ENCODE results near the gene INTS2.
"Not testable (repeated sequence)": the region's sequence is repeated elsewhere in the genome, so short reads cannot be mapped to it uniquely, and the experiment has no call there.

DNA sequence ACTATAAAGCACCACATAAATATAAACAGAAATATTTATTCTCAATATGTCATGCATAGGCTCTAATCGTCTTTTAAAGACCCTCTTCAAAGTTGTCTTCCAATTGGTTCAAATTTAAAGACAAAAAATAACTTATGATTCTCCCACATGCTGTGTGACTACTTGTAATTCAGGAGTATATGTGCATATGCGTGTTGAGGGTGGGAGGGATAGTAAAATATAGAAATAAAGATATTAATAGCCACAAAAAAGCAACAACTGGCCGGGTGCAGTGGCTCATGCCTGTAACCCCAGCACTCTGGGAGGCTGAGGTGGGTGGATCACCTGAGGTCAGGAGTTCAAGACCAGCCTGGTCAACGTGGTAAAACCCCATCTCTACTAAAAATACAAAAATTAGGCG lies 33.5 kb downstream of the INTS2 start:
- TF ChIP-seq, protein P1, sequence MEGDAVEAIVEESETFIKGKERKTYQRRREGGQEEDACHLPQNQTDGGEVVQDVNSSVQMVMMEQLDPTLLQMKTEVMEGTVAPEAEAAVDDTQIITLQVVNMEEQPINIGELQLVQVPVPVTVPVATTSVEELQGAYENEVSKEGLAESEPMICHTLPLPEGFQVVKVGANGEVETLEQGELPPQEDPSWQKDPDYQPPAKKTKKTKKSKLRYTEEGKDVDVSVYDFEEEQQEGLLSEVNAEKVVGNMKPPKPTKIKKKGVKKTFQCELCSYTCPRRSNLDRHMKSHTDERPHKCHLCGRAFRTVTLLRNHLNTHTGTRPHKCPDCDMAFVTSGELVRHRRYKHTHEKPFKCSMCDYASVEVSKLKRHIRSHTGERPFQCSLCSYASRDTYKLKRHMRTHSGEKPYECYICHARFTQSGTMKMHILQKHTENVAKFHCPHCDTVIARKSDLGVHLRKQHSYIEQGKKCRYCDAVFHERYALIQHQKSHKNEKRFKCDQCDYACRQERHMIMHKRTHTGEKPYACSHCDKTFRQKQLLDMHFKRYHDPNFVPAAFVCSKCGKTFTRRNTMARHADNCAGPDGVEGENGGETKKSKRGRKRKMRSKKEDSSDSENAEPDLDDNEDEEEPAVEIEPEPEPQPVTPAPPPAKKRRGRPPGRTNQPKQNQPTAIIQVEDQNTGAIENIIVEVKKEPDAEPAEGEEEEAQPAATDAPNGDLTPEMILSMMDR (IDR thresholded peaks at IDR 0.05) = not testable (repeated sequence)
- TF ChIP-seq EZH2 (IDR thresholded peaks at IDR 0.05; ENCODE audit: borderline replicate concordance, insufficient read depth, low read depth, low read length, poor library complexity, severe bottlenecking) = not testable (repeated sequence)

All from B cell (primary cell).